Keratinocyte (primary cell): ENCODE measurements around the gene ARHGEF25. TPM values are rescaled to one million over a fixed set of nuclear protein-coding genes. Genes with fewer than 3 reads are reported as not detected.
A peak's percentile ranks its signal among the peaks of the same experiment; 100 is the strongest.

Experiments used
- DNase-seq: peaks from one replicate; pipeline ENCODE4 v3.0.0-alpha.2; 2011; ENCODE audit warnings: low read depth, missing footprints, low spot score
- FAIRE-seq: peaks from 2 replicates; lab custom pipeline; 2011; peaks lifted over from hg19 to GRCh38; lab: Jason Lieb, UNC
- H2AFZ ChIP-seq: 2 replicates; pipeline ENCODE4 v1.6.0; 2012; ENCODE audit warnings: low read length, control low read depth, inconsistent platforms; ENCODE audit not compliant: control insufficient read depth
- H3K27ac ChIP-seq: 2 replicates; pipeline ENCODE4 v1.5.1; 2011; ENCODE audit warnings: low read length; ENCODE audit not compliant: control insufficient read depth, insufficient read depth
- H3K27me3 ChIP-seq: 3 replicates; pipeline ENCODE4 v1.6.0; 2011; ENCODE audit warnings: low read length; ENCODE audit not compliant: control insufficient read depth, insufficient read depth; ENCODE audit errors: extremely low read depth
- H3K36me3 ChIP-seq, 2 experiments: 2 replicates in 1 of 2; 3 replicates in 1 of 2; pipeline ENCODE4 v1.5.1; 2011; ENCODE audit warnings: low read length in 2 of 2, mild to moderate bottlenecking in 1 of 2; ENCODE audit not compliant: control insufficient read depth in 2 of 2, insufficient read depth in 2 of 2; ENCODE audit errors: extremely low read depth in 1 of 2
- H3K4me1 ChIP-seq: 3 replicates; pipeline ENCODE4 v1.5.1; 2011; ENCODE audit warnings: low read length; ENCODE audit not compliant: control insufficient read depth, insufficient read depth; ENCODE audit errors: extremely low read depth
- H3K4me2 ChIP-seq: 3 replicates; pipeline ENCODE4 v1.6.0; 2011; ENCODE audit warnings: low read depth, low read length; ENCODE audit not compliant: control insufficient read depth, insufficient read depth; ENCODE audit errors: extremely low read depth
- H3K4me3 ChIP-seq, 3 experiments: fragments of 200-600 bp in 1 of 3; sonication (generic) in 1 of 3; 2 replicates in 2 of 3; 3 replicates in 1 of 3; pipeline ENCODE4 v1.5.1; 2011 to 2016; ENCODE audit warnings: low read length in 3 of 3, mild to moderate bottlenecking in 3 of 3, control low read depth in 2 of 3, inconsistent platforms in 1 of 3, low read depth in 1 of 3, mixed read lengths in 1 of 3, mixed run types in 1 of 3, moderate library complexity in 1 of 3; ENCODE audit not compliant: control insufficient read depth in 2 of 3, insufficient read depth in 2 of 3; ENCODE audit errors: extremely low read depth in 1 of 3
- H3K79me2 ChIP-seq: 2 replicates; pipeline ENCODE4 v1.6.0; 2012; ENCODE audit warnings: low read length; ENCODE audit not compliant: control insufficient read depth, insufficient read depth
- H3K9ac ChIP-seq: 3 replicates; pipeline ENCODE4 v1.6.0; 2011; ENCODE audit warnings: low read length; ENCODE audit not compliant: control insufficient read depth, insufficient read depth; ENCODE audit errors: extremely low read depth
- H3K9me1 ChIP-seq: 3 replicates; pipeline ENCODE4 v1.6.0; 2011; ENCODE audit warnings: low read length; ENCODE audit not compliant: control insufficient read depth, insufficient read depth; ENCODE audit errors: extremely low read depth
- H3K9me3 ChIP-seq: 2 replicates; pipeline ENCODE4 v1.5.1; 2012; ENCODE audit warnings: low read depth, low read length; ENCODE audit not compliant: control insufficient read depth
- H4K20me1 ChIP-seq: 3 replicates; pipeline ENCODE4 v1.6.0; 2011; ENCODE audit warnings: low read length; ENCODE audit not compliant: control insufficient read depth, insufficient read depth; ENCODE audit errors: extremely low read depth
- CTCF ChIP-seq, 3 experiments: IDR thresholded peaks in 1 of 3; conservative IDR thresholded peaks in 1 of 3; optimal IDR thresholded peaks in 1 of 3; 2 replicates in 2 of 3; 3 replicates in 1 of 3; pipeline versions ENCODE3 to v1.5.1; 2011; ENCODE audit warnings: low read length in 3 of 3, mild to moderate bottlenecking in 3 of 3, moderate library complexity in 2 of 3, control low read depth in 1 of 3, inconsistent platforms in 1 of 3; ENCODE audit not compliant: insufficient read depth in 2 of 3; ENCODE audit errors: extremely low read depth in 1 of 3
- EZH2 ChIP-seq: IDR thresholded peaks from one replicate; pipeline ENCODE4 v1.6.1; 2012; ENCODE audit warnings: inconsistent platforms, mild to moderate bottlenecking, low read length, moderate library complexity
- dilution Hi-C: fragments of 300-500 bp; cut with MboI; formaldehyde crosslinking; loops from one replicate; pipeline ENCODE4 v1.7.0; 2020; ENCODE audit warnings: low sequenced_read_pairs; ENCODE audit not compliant: extremely low pct_ligation_motif_present
- polyA plus RNA-seq, 5 experiments: library from polyadenylated mRNA; depleted of rRNA in 3 of 5; stranded (reverse) in 3 of 5; stranded (forward) in 1 of 5; unstranded in 1 of 5; fragments of >200 nt; gene quantifications; 1 replicate in 1 of 5; 2 replicates in 3 of 5; 3 replicates in 1 of 5; pipeline versions ENCODE4 v1.2.1 to v1.2.3, GENCODE V29; 2011 to 2012; ENCODE audit warnings: missing spikeins in 2 of 5, low read depth in 1 of 5, low replicate concordance in 1 of 5

The ARHGEF25 gene
- polyA plus RNA-seq, 1 donor (not counting 4 experiments of a cell fraction or from before 2014, with no cell fraction given) = 0.12 TPM

- DNase-seq (no peak), FAIRE-seq (no peak)
- Histone ChIP-seq H3K9me3 (no peaks in the 10 kb centered on the region), H3K4me1 (peaks cover 7% of the 10 kb centered on the region), H4K20me1 (peaks cover 3% of the 10 kb centered on the region), H3K36me3 (no peaks in the 10 kb centered on the region), H3K4me3 (no peak overlapping the region), H3K79me2 (no peaks in the 10 kb centered on the region), H3K27me3 (peaks cover 92% of the 10 kb centered on the region), H3K9me1 (no peaks in the 10 kb centered on the region), H3K9ac (no peak overlapping the region), H3K27ac (no peak overlapping the region), H3K4me2 (no peak overlapping the region), H2AFZ (no peak overlapping the region)
- dilution Hi-C loops = no loop called here
- TF ChIP-seq CTCF (optimal IDR thresholded peaks at IDR 0.05 in 1 of 3, IDR thresholded peaks at IDR 0.05 in 1 of 3, conservative IDR thresholded peaks at IDR 0.05 in 1 of 3; ENCODE audit: extremely low read depth in 1 of 3, insufficient read depth in 2 of 3, low read length in 3 of 3) (no peak), EZH2 (peak; percentile 1)
Measured at GRCh38 chr12:57626111-57626920, 15.1 kb downstream of the ARHGEF25 start.

DNA sequence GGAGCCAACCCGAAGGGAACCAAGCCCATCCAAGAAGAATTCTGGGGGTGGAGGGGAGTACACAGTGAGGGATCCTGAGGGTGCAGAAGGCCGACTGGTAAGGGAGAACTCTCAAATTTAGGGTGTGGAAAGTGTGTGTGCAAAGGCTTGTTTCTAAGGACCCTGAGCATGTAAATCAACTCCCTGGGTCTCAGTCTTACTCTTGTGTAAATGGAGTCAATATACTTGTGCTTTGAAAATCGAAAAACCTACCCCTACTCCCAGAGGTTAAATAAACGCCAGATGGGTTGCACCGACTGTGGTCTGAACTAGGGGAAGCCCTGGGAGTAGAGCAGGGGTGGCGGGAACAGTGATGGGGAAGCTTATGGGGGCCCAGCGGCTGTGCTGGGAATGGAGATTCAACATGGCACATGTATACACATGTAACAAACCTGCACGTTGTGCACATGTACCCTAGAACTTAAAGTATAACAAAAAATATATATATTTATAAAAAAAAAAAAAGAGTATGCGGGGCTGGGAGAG lies 15.7 kb downstream of the ARHGEF25 start:
- dilution Hi-C loops = no loop called here
- Histone ChIP-seq H3K9me3 (no peaks in the 10 kb centered on the region), H3K4me1 (peaks cover under 1% of the 10 kb centered on the region), H3K9me1 (no peaks in the 10 kb centered on the region), H3K27ac (no peak overlapping the region), H4K20me1 (peaks cover 3% of the 10 kb centered on the region), H3K9ac (no peak overlapping the region), H3K79me2 (no peaks in the 10 kb centered on the region), H3K36me3 (no peaks in the 10 kb centered on the region), H3K27me3 (peaks cover 92% of the 10 kb centered on the region), H3K4me3 (no peak overlapping the region), H3K4me2 (no peak overlapping the region), H2AFZ (no peak overlapping the region)
- DNase-seq = no peak
- no peak for TF ChIP-seq CTCF (optimal IDR thresholded peaks at IDR 0.05 in 1 of 3, IDR thresholded peaks at IDR 0.05 in 1 of 3, conservative IDR thresholded peaks at IDR 0.05 in 1 of 3; ENCODE audit: extremely low read depth in 1 of 3, insufficient read depth in 2 of 3, low read length in 3 of 3)
- TF ChIP-seq EZH2 = no peak
- FAIRE-seq = no peak
